Neuronal stem cell (in vitro differentiated cells): Measurements from ENCODE around the gene CCDC30.
A peak's percentile ranks its signal among the peaks of the same experiment; 100 is the strongest.

Experiments
- DNase-seq: peaks from one replicate; pipeline ENCODE4 v3.0.0-alpha.2; 2013; ENCODE audit warnings: low spot score
- H2AFZ ChIP-seq: one replicate; pipeline ENCODE4 v1.6.1; 2013; ENCODE audit warnings: mild to moderate bottlenecking, low read length, inconsistent platforms
- H2AK5ac ChIP-seq: 2 replicates; pipeline ENCODE4 v1.6.1; 2013; ENCODE audit warnings: low read depth, mild to moderate bottlenecking, inconsistent platforms, low read length, moderate library complexity, mixed read lengths
- H2BK120ac ChIP-seq: 2 replicates; pipeline ENCODE4 v1.6.1; 2013; ENCODE audit warnings: low read depth, mild to moderate bottlenecking, inconsistent platforms, low read length, moderate library complexity, mixed read lengths
- H2BK12ac ChIP-seq: one replicate; pipeline ENCODE4 v1.6.1; 2013; ENCODE audit warnings: low read length, inconsistent platforms
- H2BK15ac ChIP-seq: 2 replicates; pipeline ENCODE4 v1.6.1; 2013; ENCODE audit warnings: mild to moderate bottlenecking, low read length, inconsistent platforms, mixed read lengths
- H2BK5ac ChIP-seq: one replicate; pipeline ENCODE4 v1.6.1; 2013; ENCODE audit warnings: inconsistent platforms, mild to moderate bottlenecking, low read length, moderate library complexity
- H3K14ac ChIP-seq: one replicate; pipeline ENCODE4 v1.6.1; 2013; ENCODE audit warnings: low read length, inconsistent platforms
- H3K18ac ChIP-seq: 2 replicates; pipeline ENCODE4 v1.6.1; 2013; ENCODE audit warnings: low read length, inconsistent platforms
- H3K23ac ChIP-seq: 2 replicates; pipeline ENCODE4 v1.6.1; 2013; ENCODE audit warnings: low read depth, mild to moderate bottlenecking, mixed read lengths, low read length, inconsistent platforms; ENCODE audit not compliant: poor library complexity
- H3K27ac ChIP-seq: replicated peaks from 3 replicates; pipeline ENCODE4 v1.5.1; 2013; ENCODE audit warnings: low read length, inconsistent platforms
- H3K27me3 ChIP-seq, 3 experiments: 2 replicates each; pipeline ENCODE4 v1.6.1; 2013; ENCODE audit warnings: low read length in 3 of 3, mild to moderate bottlenecking in 2 of 3, inconsistent platforms in 1 of 3, low read depth in 1 of 3, mixed read lengths in 1 of 3, moderate library complexity in 1 of 3; ENCODE audit not compliant: control insufficient read depth in 3 of 3, insufficient read depth in 3 of 3
- H3K36me3 ChIP-seq, 2 donors: replicated peaks in 1 of 2; 2 replicates each; pipeline ENCODE4 v1.6.1; 2013; ENCODE audit warnings: low read length in 2 of 2; ENCODE audit not compliant: control insufficient read depth in 2 of 2, insufficient read depth in 2 of 2
- H3K4ac ChIP-seq: 2 replicates; pipeline ENCODE4 v1.6.1; 2013; ENCODE audit warnings: inconsistent platforms, mild to moderate bottlenecking, low read length, moderate library complexity
- H3K4me1 ChIP-seq, 2 donors: 1 replicate in 1 of 2; 2 replicates in 1 of 2; pipeline ENCODE4 v1.6.1; 2013; ENCODE audit warnings: low read length in 2 of 2, low read depth in 1 of 2; ENCODE audit not compliant: control insufficient read depth in 2 of 2, insufficient read depth in 1 of 2
- H3K4me2 ChIP-seq: one replicate; pipeline ENCODE4 v1.6.1; 2013; ENCODE audit warnings: mild to moderate bottlenecking, low read length, inconsistent platforms; ENCODE audit not compliant: insufficient read depth, poor library complexity, severe bottlenecking
- H3K4me3 ChIP-seq, 2 donors: 2 replicates each; pipeline ENCODE4 v1.5.1; 2013; ENCODE audit warnings: low read length in 2 of 2, mild to moderate bottlenecking in 2 of 2, inconsistent platforms in 1 of 2, moderate library complexity in 1 of 2
- H3K79me1 ChIP-seq: one replicate; pipeline ENCODE4 v1.6.1; 2013; ENCODE audit warnings: low read depth, mild to moderate bottlenecking, inconsistent platforms, low read length, moderate library complexity
- H3K9ac ChIP-seq: one replicate; pipeline ENCODE4 v1.6.1; 2013; ENCODE audit warnings: mild to moderate bottlenecking, low read depth, low read length, inconsistent platforms; ENCODE audit not compliant: poor library complexity
- H3K9me3 ChIP-seq, 2 donors: replicated peaks in 1 of 2; 2 replicates each; pipeline versions ENCODE3 to v1.6.1; 2013; ENCODE audit warnings: low read length in 2 of 2, mild to moderate bottlenecking in 2 of 2, inconsistent platforms in 1 of 2, low read depth in 1 of 2, mixed read lengths in 1 of 2, moderate library complexity in 1 of 2; ENCODE audit not compliant: control insufficient read depth in 2 of 2, insufficient read depth in 1 of 2
- H4K8ac ChIP-seq: one replicate; pipeline ENCODE4 v1.6.1; 2013; ENCODE audit warnings: low read depth, mild to moderate bottlenecking, inconsistent platforms, low read length, moderate library complexity
- H4K91ac ChIP-seq: one replicate; pipeline ENCODE4 v1.6.1; 2013; ENCODE audit warnings: low read length, low read depth, mild to moderate bottlenecking, inconsistent platforms; ENCODE audit not compliant: poor library complexity
- WGBS, 2 donors: extraction: QIAGEN DNeasy Blood & Tissue Kit; methylation state at CpG; one replicate each; pipeline ENCODE4 v1.1.7; 2013; ENCODE audit warnings: missing lambda C conversion rate in 2 of 2, mixed read lengths in 1 of 2; ENCODE audit not compliant: insufficient read length in 2 of 2, insufficient replicate concordance in 1 of 2; ENCODE audit errors: extremely low coverage in 2 of 2; 5-methylcytosine and 5-hydroxymethylcytosine counted together

The CCDC30 gene

DNA sequence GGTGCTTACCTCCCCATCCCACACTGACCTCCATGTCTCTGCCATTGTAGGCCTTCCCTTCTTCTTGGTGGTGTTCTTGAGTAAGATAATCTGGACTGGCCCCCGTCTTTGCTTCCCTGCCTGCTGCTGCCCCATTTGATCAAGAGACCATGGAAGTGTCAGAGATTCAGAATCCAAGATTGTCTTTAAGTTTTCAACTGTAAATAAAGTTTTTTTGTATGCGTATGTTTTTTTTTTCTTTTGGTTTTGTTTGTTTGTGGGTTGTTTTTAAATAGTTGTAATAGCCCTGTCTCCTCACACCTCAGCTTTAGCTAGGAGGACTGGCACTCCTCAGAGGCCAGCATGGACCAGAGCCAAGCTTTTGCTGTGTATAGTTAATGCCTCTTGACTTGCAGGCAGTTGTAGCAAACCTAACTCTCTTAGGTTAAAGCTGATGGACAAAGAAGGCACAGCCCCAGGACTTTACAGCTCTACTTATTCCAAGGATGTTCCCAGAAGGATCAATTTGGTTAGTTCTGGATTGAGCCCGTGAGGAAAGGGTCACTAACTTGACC, 213.5 kb downstream of the CCDC30 start:
- no peak overlapping the region for H3K4me3 ChIP-seq
- H2BK120ac ChIP-seq = no peak overlapping the region
- H2AK5ac ChIP-seq = no peak overlapping the region
- no peak overlapping the region for H2BK5ac ChIP-seq
- H4K8ac ChIP-seq = no peak overlapping the region
- no peak overlapping the region for H3K4ac ChIP-seq
- H3K4me2 ChIP-seq = no peak overlapping the region
- no peaks in the 10 kb centered on the region for H3K79me1 ChIP-seq
- H3K14ac ChIP-seq = no peak overlapping the region
- H3K18ac ChIP-seq = no peak overlapping the region
- H3K27me3 ChIP-seq = no peaks in the 10 kb centered on the region
- H3K9ac ChIP-seq = no peak overlapping the region
- no peak overlapping the region for H2AFZ ChIP-seq
- no CpG with 5 or more reads among the region's 3 CpGs for WGBS, 2 donors
- H2BK15ac ChIP-seq = no peak overlapping the region
- no peak overlapping the region for H3K23ac ChIP-seq
- H3K9me3 ChIP-seq = no peaks in the 10 kb centered on the region
- no peak for DNase-seq
- no peak overlapping the region for H2BK12ac ChIP-seq
- H3K36me3 ChIP-seq = peaks cover 8 to 52% of the 10 kb centered on the region in 2 donors
- H4K91ac ChIP-seq = no peak overlapping the region
- H3K4me1 ChIP-seq = peaks cover 0 to 5% of the 10 kb centered on the region in 2 donors
- H3K27ac ChIP-seq = no peak overlapping the region

DNA sequence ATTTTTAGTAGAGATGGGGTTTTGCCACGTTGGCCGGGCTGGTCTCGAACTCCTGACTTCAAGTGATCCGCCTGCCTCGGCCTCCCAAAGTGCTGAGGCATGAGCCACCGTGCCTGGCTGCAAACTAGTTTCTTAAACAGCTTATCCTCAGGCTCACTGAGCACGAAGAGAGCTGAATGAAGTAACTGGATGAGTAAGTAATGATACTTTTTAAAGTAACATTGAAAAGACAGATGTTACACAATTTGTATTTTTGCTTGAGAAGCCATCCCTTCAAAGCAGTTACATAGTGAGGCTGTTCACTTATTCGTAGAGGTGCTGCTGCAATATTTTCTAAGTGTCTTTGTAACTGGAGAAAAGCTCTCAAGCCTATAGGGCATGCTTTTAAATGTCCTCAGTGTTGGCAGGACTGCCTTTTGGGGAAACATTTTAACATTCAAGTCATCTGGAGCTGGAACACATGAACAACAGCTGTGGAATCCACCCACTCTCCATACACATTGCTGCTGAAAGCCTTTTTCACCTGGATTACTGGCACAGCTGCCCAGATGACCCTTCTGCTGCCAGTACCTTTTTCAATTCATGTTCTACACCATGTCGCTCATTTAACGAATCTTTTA, 216.4 kb downstream of the CCDC30 start:
- Histone ChIP-seq H2BK12ac (no peak overlapping the region), H2BK120ac (no peak overlapping the region), H2BK5ac (no peak overlapping the region), H4K8ac (no peak overlapping the region), H3K4ac (no peak overlapping the region), H4K91ac (no peak overlapping the region), H3K4me3 (no peak overlapping the region), H3K14ac (no peak overlapping the region), H3K23ac (no peak overlapping the region), H2AK5ac (no peak overlapping the region), H3K18ac (no peak overlapping the region), H2BK15ac (no peak overlapping the region), H2AFZ (no peak overlapping the region), H3K27ac (no peak overlapping the region), H3K79me1 (no peaks in the 10 kb centered on the region), H3K9me3 (no peaks in the 10 kb centered on the region), H3K36me3 (peaks cover 9 to 40% of the 10 kb centered on the region in 2 donors), H3K27me3 (no peaks in the 10 kb centered on the region), H3K9ac (no peak overlapping the region), H3K4me1 (peaks cover 3 to 11% of the 10 kb centered on the region in 2 donors), H3K4me2 (no peak overlapping the region)
- DNase-seq = no peak
- WGBS, 2 donors = no CpG with 5 or more reads among the region's 10 CpGs

DNA sequence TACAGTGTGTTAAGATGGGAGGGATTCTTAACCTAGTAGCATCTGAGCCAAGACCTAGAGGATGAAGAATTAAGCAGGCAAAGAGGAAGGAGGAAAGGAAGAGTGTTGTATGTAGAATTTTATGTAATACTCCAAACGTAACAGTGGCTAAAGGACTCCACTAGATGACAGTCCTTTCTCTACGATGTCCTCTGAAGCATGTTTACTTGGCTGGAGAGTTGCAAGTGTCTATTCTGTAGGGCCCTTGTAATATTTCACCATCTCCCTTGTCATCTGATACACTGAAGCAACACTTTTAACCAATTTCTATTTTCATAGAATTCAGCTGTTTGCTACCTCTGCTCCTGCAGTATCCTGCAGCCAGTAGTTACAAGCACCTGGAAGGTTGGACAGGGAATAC, 217.0 kb downstream of the CCDC30 start:
- Histone ChIP-seq H3K4me3 (no peak overlapping the region), H2BK120ac (no peak overlapping the region), H3K9me3 (no peaks in the 10 kb centered on the region), H3K27me3 (no peaks in the 10 kb centered on the region), H3K23ac (no peak overlapping the region), H3K14ac (no peak overlapping the region), H2BK15ac (no peak overlapping the region), H2BK5ac (no peak overlapping the region), H2AFZ (no peak overlapping the region), H3K4me2 (no peak overlapping the region), H4K91ac (no peak overlapping the region), H3K18ac (no peak overlapping the region), H2BK12ac (no peak overlapping the region), H3K27ac (no peak overlapping the region), H3K9ac (no peak overlapping the region), H4K8ac (no peak overlapping the region), H2AK5ac (no peak overlapping the region), H3K4ac (no peak overlapping the region), H3K4me1 (peaks cover 6 to 16% of the 10 kb centered on the region in 2 donors), H3K36me3 (peaks cover 11 to 40% of the 10 kb centered on the region in 2 donors), H3K79me1 (no peaks in the 10 kb centered on the region)
- WGBS, 2 donors = no CpG with 5 or more reads among the region's 2 CpGs
- DNase-seq = no peak

DNA sequence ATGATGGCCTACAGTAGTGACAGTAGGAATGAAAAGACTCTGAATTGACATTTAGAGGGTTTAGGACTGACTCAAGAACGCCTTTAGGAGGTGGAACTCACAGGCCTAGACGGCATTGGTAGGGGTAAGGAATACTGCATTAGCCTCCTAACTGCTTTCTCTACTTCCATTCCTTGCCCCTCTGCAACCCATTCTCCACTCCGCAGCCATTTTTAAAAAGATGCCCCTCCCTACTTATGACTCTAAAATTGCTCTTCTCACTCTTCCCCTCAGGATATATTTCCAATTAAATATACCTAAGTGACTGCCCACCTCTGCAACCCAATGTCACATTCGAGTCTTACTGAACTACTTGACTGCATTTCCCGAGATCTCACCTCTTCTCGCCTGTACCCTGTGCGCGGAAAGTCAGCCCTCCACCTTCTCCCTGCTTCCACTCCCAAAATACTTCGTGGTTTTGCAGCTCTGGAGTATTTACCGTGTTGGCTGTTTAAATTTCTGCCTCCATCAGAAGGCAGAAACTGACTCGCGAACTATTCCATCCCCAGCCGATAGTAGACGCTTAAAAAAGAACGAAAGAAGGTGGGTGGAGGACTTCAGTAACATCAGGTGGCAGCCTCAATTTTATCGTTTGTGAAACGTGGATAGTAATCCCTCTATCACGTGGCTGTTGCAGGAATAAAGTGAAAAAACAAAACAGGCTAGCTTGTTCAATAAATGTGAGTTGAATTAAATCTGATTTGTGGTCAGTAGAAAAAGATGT, 218.0 kb downstream of the CCDC30 start:
- no peak overlapping the region for H3K9ac ChIP-seq
- H3K36me3 ChIP-seq = peaks cover 10 to 40% of the 10 kb centered on the region in 2 donors
- H3K23ac ChIP-seq = no peak overlapping the region
- no peak overlapping the region for H3K18ac ChIP-seq
- no peak overlapping the region for H2BK120ac ChIP-seq
- H4K8ac ChIP-seq = no peak overlapping the region
- H2BK12ac ChIP-seq = no peak overlapping the region
- no peak for DNase-seq
- H3K4me2 ChIP-seq = peak overlapping the region; percentile 83
- no peak overlapping the region for H2AK5ac ChIP-seq
- H2BK5ac ChIP-seq = no peak overlapping the region
- no peaks in the 10 kb centered on the region for H3K79me1 ChIP-seq
- peaks cover 8 to 23% of the 10 kb centered on the region in 2 donors for H3K4me1 ChIP-seq
- peak overlapping the region; percentile 90 for H2AFZ ChIP-seq
- H3K27ac ChIP-seq = no peak overlapping the region
- no peak overlapping the region for H3K4ac ChIP-seq
- no peak overlapping the region for H4K91ac ChIP-seq
- WGBS, 2 donors = no CpG with 5 or more reads among the region's 18 CpGs
- no peaks in the 10 kb centered on the region for H3K9me3 ChIP-seq
- peak overlapping the region; percentile 68 to 85 for H3K4me3 ChIP-seq
- H3K14ac ChIP-seq = no peak overlapping the region
- no peak overlapping the region for H2BK15ac ChIP-seq
- H3K27me3 ChIP-seq = no peaks in the 10 kb centered on the region
